Measurements from ENCODE around the gene LEMD2. TPM values are rescaled to one million over a fixed set of nuclear protein-coding genes. Genes with fewer than 3 reads are reported as not detected.

The LEMD2 gene
- total RNA-seq, 1 donor from 2014 or later: 23.2 TPM

GRCh38 chr6:33750244-33750991, 38.5 kb downstream of the LEMD2 start:
- ATAC-seq (no peak), DNase-seq (ENCODE audit: missing footprints) (no peak)
- intact Hi-C loops (cut with DNase I): no loop called here

- ATAC-seq (no peak), DNase-seq (ENCODE audit: missing footprints) (no peak)
- intact Hi-C loops (cut with DNase I): no loop called here
These were observed 39.5 kb downstream of the LEMD2 start for GRCh38 chr6:33749401-33749800.

GRCh38 chr6:33748841-33749240, 40.1 kb downstream of the LEMD2 start:
- DNase-seq (ENCODE audit: missing footprints): no peak
- no peak for ATAC-seq
- intact Hi-C loops (cut with DNase I): no loop called here

GRCh38 chr6:33747823-33748222, 41.1 kb downstream of the LEMD2 start:
- intact Hi-C loops (cut with DNase I): loop anchor here (2.0 kb wide), 1 partner anchor 13 kb away; no protein-coding TSS in a partner anchor
- DNase-seq (ENCODE audit: missing footprints) (no peak), ATAC-seq (no peak)

GRCh38 chr6:33746651-33747100, 42.3 kb downstream of the LEMD2 start, which contains the start of gene IP6K3:
Gene IP6K3 (minus strand): TSS chr6:33746905. CDS start chr6:33735476, 11,429 bp downstream.
- intact Hi-C loops (cut with DNase I): loop anchor here (1.0 to 2.0 kb wide), 2 partner anchors 14 to 18 kb away; no protein-coding TSS in a partner anchor
- peak; percentile 82 for ATAC-seq
- DNase-seq (ENCODE audit: missing footprints): peak; percentile 78

GRCh38 chr6:33746036-33746600, 42.8 kb downstream of the LEMD2 start:
- ATAC-seq (peak; percentile 76), DNase-seq (ENCODE audit: missing footprints) (peak; percentile 81)
- intact Hi-C loops (cut with DNase I): loop anchor here (1.0 to 2.0 kb wide), 2 partner anchors 15 to 18 kb away; no protein-coding TSS in a partner anchor

GRCh38 chr6:33745548-33745947, 43.4 kb downstream of the LEMD2 start:
- DNase-seq (ENCODE audit: missing footprints) (peak; percentile 34), ATAC-seq (no peak)
- intact Hi-C loops (cut with DNase I): loop anchor here (2.0 kb wide), 1 partner anchor 35 kb away; the partner anchor contains the start of gene UQCC2

GRCh38 chr6:33744895-33745546, 43.9 kb downstream of the LEMD2 start:
- DNase-seq (ENCODE audit: missing footprints) (peak; percentile 62), ATAC-seq (peak; percentile 5)
- intact Hi-C loops (cut with DNase I): loop anchor here (2.0 kb wide), 1 partner anchor 34 kb away; the partner anchor contains the start of gene UQCC2

GRCh38 chr6:33744001-33744848, 44.7 kb downstream of the LEMD2 start:
- intact Hi-C loops (cut with DNase I): loop anchor here (2.0 kb wide), 1 partner anchor 33 kb away; the partner anchor contains the start of gene UQCC2

GRCh38 chr6:33742837-33743236, 46.1 kb downstream of the LEMD2 start:
- peak; percentile 40 for DNase-seq (ENCODE audit: missing footprints)
- intact Hi-C loops (cut with DNase I): no loop called here
- ATAC-seq: no peak

More at GRCh38 chr6:33744001-33744848, 44.7 kb downstream of the LEMD2 start:
- ATAC-seq: peak; percentile 21
- DNase-seq (ENCODE audit: missing footprints): peak; percentile 68

GRCh38 chr6:33742092-33742491, 46.8 kb downstream of the LEMD2 start:
- ATAC-seq (no peak), DNase-seq (ENCODE audit: missing footprints) (peak; percentile 64)
- intact Hi-C loops (cut with DNase I): no loop called here

- ATAC-seq: no peak
- intact Hi-C loops (cut with DNase I): no loop called here
- DNase-seq (ENCODE audit: missing footprints): peak; percentile 16
These were observed 48.1 kb downstream of the LEMD2 start for GRCh38 chr6:33740794-33741193.

GRCh38 chr6:33740204-33740608, 48.7 kb downstream of the LEMD2 start:
- peak; percentile 68 for DNase-seq (ENCODE audit: missing footprints)
- ATAC-seq: peak; percentile 21
- intact Hi-C loops (cut with DNase I): no loop called here

- ATAC-seq (no peak), DNase-seq (ENCODE audit: missing footprints) (peak; percentile 50)
- intact Hi-C loops (cut with DNase I): no loop called here
These were observed 49.4 kb downstream of the LEMD2 start for GRCh38 chr6:33739571-33739970.

GRCh38 chr6:33738879-33739278, 50.1 kb downstream of the LEMD2 start:
- no peak for ATAC-seq
- intact Hi-C loops (cut with DNase I): no loop called here

GRCh38 chr6:33738153-33738552, 50.8 kb downstream of the LEMD2 start:
- peak; percentile 31 for DNase-seq (ENCODE audit: missing footprints)
- intact Hi-C loops (cut with DNase I): no loop called here
- ATAC-seq: no peak

More at GRCh38 chr6:33738879-33739278, 50.1 kb downstream of the LEMD2 start:
- no peak for DNase-seq (ENCODE audit: missing footprints)

- DNase-seq (ENCODE audit: missing footprints) (peak; percentile 74), ATAC-seq (peak; percentile 82)
- intact Hi-C loops (cut with DNase I): no loop called here
These were observed 51.5 kb downstream of the LEMD2 start for GRCh38 chr6:33737267-33738026.

GRCh38 chr6:33735216-33735615, 53.7 kb downstream of the LEMD2 start:
- ATAC-seq (no peak), DNase-seq (ENCODE audit: missing footprints) (peak; percentile 58)
- intact Hi-C loops (cut with DNase I): no loop called here

All from Right ventricle myocardium inferior (tissue), 1 donor.